Ascending aorta (tissue), 2 donors: ENCODE results near the gene STIM2. TPM values are rescaled to one million over a fixed set of nuclear protein-coding genes. Genes with fewer than 3 reads are reported as not detected.
"Not testable (repeated sequence)": the region's sequence is repeated elsewhere in the genome, so short reads cannot be mapped to it uniquely, and the experiment has no call there.

Source experiments
- DNase-seq, 2 donors: peaks; one replicate each; pipeline ENCODE4 v3.0.0-alpha.2; 2019; ENCODE audit warnings: low spot score in 2 of 2
- H3K27ac ChIP-seq, 2 donors: fragments of 200-600 bp; sonication (generic); one replicate each; pipeline ENCODE4 v1.5.1; 2016 to 2017; ENCODE audit warnings: mild to moderate bottlenecking in 1 of 2
- H3K27me3 ChIP-seq: fragments of 200-600 bp; sonication (generic); one replicate; pipeline ENCODE4 v1.5.1; 2017
- H3K36me3 ChIP-seq, 2 donors: fragments of 200-600 bp; sonication (generic); one replicate each; pipeline ENCODE4 v1.5.1; 2016
- H3K4me1 ChIP-seq, 2 donors: fragments of 200-600 bp; sonication (generic); one replicate each; pipeline ENCODE4 v1.5.1; 2016 to 2017; ENCODE audit warnings: mild to moderate bottlenecking in 1 of 2
- H3K4me3 ChIP-seq, 2 donors: fragments of 200-600 bp; sonication (generic); one replicate each; pipeline ENCODE4 v1.5.1; 2016 to 2017; ENCODE audit warnings: mild to moderate bottlenecking in 1 of 2
- H3K9me3 ChIP-seq, 2 donors: fragments of 200-600 bp; sonication (generic); one replicate each; pipeline ENCODE4 v1.5.1; 2016
- CTCF ChIP-seq, 3 experiments: fragments of 200-600 bp in 2 of 3; fragments of 450-650 bp in 1 of 3; sonication (generic) in 2 of 3; IDR thresholded peaks; one replicate each; pipeline ENCODE4 v1.5.1; 2016 to 2019; ENCODE audit warnings: antibody characterized with exemption in 3 of 3, mild to moderate bottlenecking in 1 of 3, moderate library complexity in 1 of 3
- intact Hi-C: fragments of 100-400 bp; cut with DNase I; formaldehyde crosslinking; loops from one replicate; pipeline ENCODE4 v1.15.1; 2023
- total RNA-seq: library from RNA; depleted of rRNA; stranded (reverse); fragments of >200 nt; gene quantifications from one replicate; pipeline ENCODE4 v1.1.0, GENCODE V29; 2016

Gene STIM2
- total RNA-seq, 1 donor from 2014 or later, result 17.2 TPM

DNA sequence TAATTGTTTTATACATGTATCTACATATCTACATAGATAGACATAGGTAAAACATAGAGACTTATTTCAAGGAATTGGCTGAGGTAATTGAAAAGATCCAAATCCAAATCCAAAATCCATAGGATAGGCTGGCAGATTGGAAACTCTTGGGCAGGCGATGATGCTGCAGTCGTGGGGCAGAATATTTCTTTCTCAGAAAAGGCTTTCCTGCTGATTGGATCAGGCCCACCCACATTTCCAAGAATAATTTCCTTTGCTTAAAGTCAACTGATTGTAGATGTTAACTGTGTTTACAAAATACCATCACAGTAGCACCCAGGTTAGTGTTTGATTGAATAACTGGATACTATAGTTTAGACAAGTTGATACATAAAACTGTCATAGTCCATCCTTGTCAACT is 27.2 kb downstream of the STIM2 start:
- intact Hi-C loops, result no loop called here
- no peaks in the 10 kb centered on the region for H3K27me3 ChIP-seq
- no peaks in the 10 kb centered on the region for H3K9me3 ChIP-seq
- H3K36me3 ChIP-seq, result no peaks in the 10 kb centered on the region
- no peak for DNase-seq
- no peak for TF ChIP-seq CTCF (IDR thresholded peaks at IDR 0.05)
- no peak overlapping the region for H3K27ac ChIP-seq
- H3K4me1 ChIP-seq, result no peaks in the 10 kb centered on the region
- no peak overlapping the region for H3K4me3 ChIP-seq

DNA sequence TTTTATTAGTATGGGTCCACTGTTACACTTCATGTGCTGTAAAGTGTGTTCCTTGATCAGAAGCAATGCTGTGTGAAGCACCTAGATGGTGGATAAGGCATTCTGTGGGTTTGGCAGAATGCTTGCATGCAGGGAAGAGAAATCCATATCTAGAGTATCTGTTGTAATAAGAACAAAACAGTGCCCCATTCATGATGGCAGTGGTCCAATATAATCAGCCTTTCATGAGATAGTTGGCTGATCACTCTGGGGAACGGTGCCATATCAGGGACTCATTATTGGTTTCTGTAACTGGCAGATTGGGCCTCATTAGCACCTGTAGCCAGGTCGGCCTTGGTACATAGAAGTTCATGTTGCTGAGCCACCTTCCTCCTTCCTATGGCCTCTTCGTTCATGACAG is 28.7 kb downstream of the STIM2 start:
- intact Hi-C loops, result no loop called here
- no peak for TF ChIP-seq CTCF (IDR thresholded peaks at IDR 0.05)
- no peaks in the 10 kb centered on the region for H3K9me3 ChIP-seq
- H3K4me1 ChIP-seq, result no peaks in the 10 kb centered on the region
- no peak overlapping the region for H3K4me3 ChIP-seq
- no peaks in the 10 kb centered on the region for H3K36me3 ChIP-seq
- H3K27ac ChIP-seq, result no peak overlapping the region
- no peaks in the 10 kb centered on the region for H3K27me3 ChIP-seq
- DNase-seq, result no peak

DNA sequence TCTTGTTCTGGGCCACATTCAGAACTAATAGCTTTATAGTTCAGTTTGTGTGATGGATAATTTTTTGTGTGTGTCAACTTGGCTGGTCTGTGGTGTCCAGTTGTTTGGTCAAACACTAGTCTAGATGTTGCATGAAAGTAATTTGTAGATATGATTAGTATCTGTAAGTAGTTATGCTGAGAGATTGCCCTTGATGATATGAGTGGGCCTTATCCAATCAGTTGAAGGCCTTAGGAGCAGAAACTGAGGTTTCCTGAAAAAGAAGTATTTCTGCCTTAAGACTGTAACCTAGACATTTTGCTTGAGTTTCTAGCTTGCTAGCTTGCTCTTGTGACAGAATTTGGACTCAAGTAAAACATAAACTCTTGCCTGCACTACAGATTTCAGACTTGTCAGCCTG is 30.4 kb downstream of the STIM2 start:
- no peak for TF ChIP-seq CTCF (IDR thresholded peaks at IDR 0.05)
- DNase-seq, result no peak
- H3K4me1 ChIP-seq, result no peaks in the 10 kb centered on the region
- intact Hi-C loops, result no loop called here
- no peaks in the 10 kb centered on the region for H3K9me3 ChIP-seq
- no peaks in the 10 kb centered on the region for H3K36me3 ChIP-seq
- no peak overlapping the region for H3K4me3 ChIP-seq
- no peaks in the 10 kb centered on the region for H3K27me3 ChIP-seq
- no peak overlapping the region for H3K27ac ChIP-seq

- no peak for DNase-seq
- Histone ChIP-seq H3K27ac (no peak overlapping the region), H3K4me3 (no peak overlapping the region), H3K4me1 (no peaks in the 10 kb centered on the region), H3K36me3 (no peaks in the 10 kb centered on the region), H3K27me3 (no peaks in the 10 kb centered on the region), H3K9me3 (no peaks in the 10 kb centered on the region)
- no peak for TF ChIP-seq CTCF (IDR thresholded peaks at IDR 0.05)
- intact Hi-C loops, result no loop called here
Measured at GRCh38 chr4:26891867-26892266, 31.2 kb downstream of the STIM2 start.

DNA sequence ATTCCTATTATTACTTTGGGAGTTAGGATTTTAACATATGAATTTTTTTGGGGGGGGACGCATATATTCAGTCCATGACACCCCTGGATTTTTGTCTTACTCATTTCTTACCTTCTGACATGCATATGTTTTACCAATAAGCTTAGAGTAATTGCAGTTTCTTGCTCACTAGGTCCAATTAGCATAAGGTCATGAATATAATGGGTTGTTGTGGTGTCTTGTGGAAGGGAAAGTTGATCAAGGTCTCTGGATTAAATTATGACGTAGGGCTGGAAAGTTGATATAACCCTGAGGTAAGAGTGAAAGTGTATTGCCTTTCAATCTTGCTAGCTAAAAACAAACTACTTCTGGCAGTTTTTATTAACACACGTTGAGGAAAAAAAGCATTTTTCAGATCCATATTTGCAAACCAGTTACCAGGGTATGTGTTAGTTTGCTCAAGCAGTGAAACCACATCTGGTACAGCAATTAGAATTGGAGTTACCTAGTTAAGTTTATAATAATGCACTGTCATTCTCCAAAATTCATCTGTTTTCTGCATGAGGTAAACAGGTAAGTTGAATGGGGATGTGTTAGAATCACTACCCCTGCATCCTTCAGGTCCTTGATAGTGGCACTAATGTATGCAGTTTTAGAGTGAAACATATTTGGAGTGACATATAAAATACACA is 32.0 kb downstream of the STIM2 start:
- Histone ChIP-seq H3K27ac (no peak overlapping the region), H3K9me3 (no peaks in the 10 kb centered on the region), H3K4me3 (no peak overlapping the region), H3K4me1 (no peaks in the 10 kb centered on the region), H3K27me3 (no peaks in the 10 kb centered on the region), H3K36me3 (no peaks in the 10 kb centered on the region)
- no peak for TF ChIP-seq CTCF (IDR thresholded peaks at IDR 0.05)
- intact Hi-C loops, result no loop called here
- DNase-seq, result no peak

GRCh38 chr4:26893491-26893890 is 32.9 kb downstream of the STIM2 start:
- H3K4me1 ChIP-seq, result no peaks in the 10 kb centered on the region
- no peak overlapping the region for H3K4me3 ChIP-seq
- TF ChIP-seq CTCF (IDR thresholded peaks at IDR 0.05), result no peak
- H3K9me3 ChIP-seq, result no peaks in the 10 kb centered on the region
- no peaks in the 10 kb centered on the region for H3K36me3 ChIP-seq
- no peaks in the 10 kb centered on the region for H3K27me3 ChIP-seq
- H3K27ac ChIP-seq, result no peak overlapping the region
- no peak for DNase-seq
- intact Hi-C loops, result no loop called here

- H3K36me3 ChIP-seq, H3K4me3 ChIP-seq, H3K27ac ChIP-seq, DNase-seq, intact Hi-C loops, H3K4me1 ChIP-seq, H3K9me3 ChIP-seq, H3K27me3 ChIP-seq: not testable (repeated sequence)
Measured at GRCh38 chr4:26894881-26895280, 34.2 kb downstream of the STIM2 start.
